KMS-11 (cell line): ENCODE data around the gene SLC16A2.

Experiments
- H2AFZ ChIP-seq: fragments of 200-600 bp; sonication (generic); 2 replicates; pipeline ENCODE4 v1.6.1; 2016; ENCODE audit warnings: antibody characterized with exemption, mixed run types, low read depth
- H3K27ac ChIP-seq: fragments of 200-600 bp; sonication (generic); 2 replicates; pipeline ENCODE4 v1.6.1; 2016; ENCODE audit warnings: mild to moderate bottlenecking, mixed run types
- H3K27me3 ChIP-seq: fragments of 200-600 bp; sonication (generic); 2 replicates; pipeline ENCODE4 v1.6.1; 2017; ENCODE audit warnings: mild to moderate bottlenecking, low read depth, mixed run types, moderate library complexity; ENCODE audit not compliant: insufficient read depth
- H3K36me3 ChIP-seq: fragments of 200-600 bp; sonication (generic); 2 replicates; pipeline ENCODE4 v1.6.1; 2017; ENCODE audit warnings: mild to moderate bottlenecking, mixed run types; ENCODE audit not compliant: insufficient read depth
- H3K4me1 ChIP-seq: fragments of 200-600 bp; sonication (generic); 2 replicates; pipeline ENCODE4 v1.6.1; 2016; ENCODE audit warnings: mild to moderate bottlenecking, low read depth, mixed run types; ENCODE audit not compliant: poor library complexity, severe bottlenecking
- H3K4me2 ChIP-seq: fragments of 200-600 bp; sonication (generic); 2 replicates; pipeline ENCODE4 v1.7.0; 2016; ENCODE audit warnings: mild to moderate bottlenecking, mixed run types
- H3K4me3 ChIP-seq: fragments of 200-600 bp; sonication (generic); IDR thresholded peaks from 2 replicates; pipeline ENCODE4 v1.6.1; 2017; ENCODE audit warnings: low read depth, low read length, mixed read lengths; ENCODE audit not compliant: insufficient read depth
- H3K79me2 ChIP-seq: fragments of 200-600 bp; sonication (generic); 2 replicates; pipeline ENCODE4 v1.6.1; 2016; ENCODE audit warnings: low read depth, mixed run types; ENCODE audit not compliant: insufficient read depth
- H3K9ac ChIP-seq: fragments of 200-600 bp; sonication (generic); 2 replicates; pipeline ENCODE4 v1.6.1; 2016; ENCODE audit warnings: mild to moderate bottlenecking, mixed run types
- H4K20me1 ChIP-seq: fragments of 200-600 bp; sonication (generic); 2 replicates; pipeline ENCODE4 v1.6.1; 2016; ENCODE audit warnings: mild to moderate bottlenecking, mixed run types; ENCODE audit not compliant: insufficient read depth
- CTCF ChIP-seq: fragments of 200-600 bp; sonication (generic); conservative IDR thresholded peaks from 2 replicates; pipeline ENCODE4 v1.6.1; 2017; ENCODE audit warnings: low read depth, mild to moderate bottlenecking, antibody characterized with exemption, low read length, moderate library complexity, mixed read lengths

Gene SLC16A2

GRCh38 chrX:74545880-74546523 lies 124.7 kb downstream of the SLC16A2 start:
- no peak for TF ChIP-seq CTCF
- Histone ChIP-seq H3K27ac (no peak overlapping the region), H3K4me3 (no peak overlapping the region), H3K36me3 (no peaks in the 10 kb centered on the region), H2AFZ (no peak overlapping the region), H4K20me1 (no peaks in the 10 kb centered on the region), H3K79me2 (no peaks in the 10 kb centered on the region), H3K27me3 (no peaks in the 10 kb centered on the region), H3K4me2 (no peak overlapping the region), H3K9ac (no peak overlapping the region), H3K4me1 (no peaks in the 10 kb centered on the region)

GRCh38 chrX:74546984-74547383 lies 125.7 kb downstream of the SLC16A2 start:
- H3K36me3 ChIP-seq, result no peaks in the 10 kb centered on the region
- TF ChIP-seq CTCF, result no peak
- no peaks in the 10 kb centered on the region for H3K27me3 ChIP-seq
- H4K20me1 ChIP-seq, result no peaks in the 10 kb centered on the region
- H3K79me2 ChIP-seq, result no peaks in the 10 kb centered on the region
- H3K27ac ChIP-seq, result no peak overlapping the region
- H3K9ac ChIP-seq, result no peak overlapping the region
- H2AFZ ChIP-seq, result no peak overlapping the region
- no peak overlapping the region for H3K4me3 ChIP-seq
- no peaks in the 10 kb centered on the region for H3K4me1 ChIP-seq
- no peak overlapping the region for H3K4me2 ChIP-seq

GRCh38 chrX:74550295-74550802 lies 129.1 kb downstream of the SLC16A2 start:
- Histone ChIP-seq H3K27ac (no peak overlapping the region), H3K4me1 (no peaks in the 10 kb centered on the region), H3K4me2 (no peak overlapping the region), H3K36me3 (no peaks in the 10 kb centered on the region), H3K27me3 (no peaks in the 10 kb centered on the region), H2AFZ (peak overlapping the region; percentile 41; the same call in 1 of the 2 replicates), H3K4me3 (no peak overlapping the region), H3K9ac (no peak overlapping the region), H3K79me2 (no peaks in the 10 kb centered on the region), H4K20me1 (no peaks in the 10 kb centered on the region)
- TF ChIP-seq CTCF, result peak; percentile 92

GRCh38 chrX:74551934-74552333 lies 130.6 kb downstream of the SLC16A2 start:
- Histone ChIP-seq H3K36me3 (no peaks in the 10 kb centered on the region), H3K79me2 (no peaks in the 10 kb centered on the region), H4K20me1 (no peaks in the 10 kb centered on the region), H2AFZ (no peak overlapping the region), H3K27ac (no peak overlapping the region), H3K9ac (no peak overlapping the region), H3K4me1 (no peaks in the 10 kb centered on the region), H3K27me3 (no peaks in the 10 kb centered on the region), H3K4me3 (no peak overlapping the region), H3K4me2 (no peak overlapping the region)
- TF ChIP-seq CTCF, result no peak
